Activated T-cell treated with anti-CD3 and anti-CD28 coated beads for 24 hours (primary cell): Measurements from ENCODE around the gene TCERG1L.
"Not testable (repeated sequence)": the region's sequence is repeated elsewhere in the genome, so short reads cannot be mapped to it uniquely, and the experiment has no call there.

Experiments used
- DNase-seq: peaks from one replicate; pipeline ENCODE4 v3.0.0-alpha.2; 2020; ENCODE audit warnings: low read depth

The TCERG1L gene

DNA sequence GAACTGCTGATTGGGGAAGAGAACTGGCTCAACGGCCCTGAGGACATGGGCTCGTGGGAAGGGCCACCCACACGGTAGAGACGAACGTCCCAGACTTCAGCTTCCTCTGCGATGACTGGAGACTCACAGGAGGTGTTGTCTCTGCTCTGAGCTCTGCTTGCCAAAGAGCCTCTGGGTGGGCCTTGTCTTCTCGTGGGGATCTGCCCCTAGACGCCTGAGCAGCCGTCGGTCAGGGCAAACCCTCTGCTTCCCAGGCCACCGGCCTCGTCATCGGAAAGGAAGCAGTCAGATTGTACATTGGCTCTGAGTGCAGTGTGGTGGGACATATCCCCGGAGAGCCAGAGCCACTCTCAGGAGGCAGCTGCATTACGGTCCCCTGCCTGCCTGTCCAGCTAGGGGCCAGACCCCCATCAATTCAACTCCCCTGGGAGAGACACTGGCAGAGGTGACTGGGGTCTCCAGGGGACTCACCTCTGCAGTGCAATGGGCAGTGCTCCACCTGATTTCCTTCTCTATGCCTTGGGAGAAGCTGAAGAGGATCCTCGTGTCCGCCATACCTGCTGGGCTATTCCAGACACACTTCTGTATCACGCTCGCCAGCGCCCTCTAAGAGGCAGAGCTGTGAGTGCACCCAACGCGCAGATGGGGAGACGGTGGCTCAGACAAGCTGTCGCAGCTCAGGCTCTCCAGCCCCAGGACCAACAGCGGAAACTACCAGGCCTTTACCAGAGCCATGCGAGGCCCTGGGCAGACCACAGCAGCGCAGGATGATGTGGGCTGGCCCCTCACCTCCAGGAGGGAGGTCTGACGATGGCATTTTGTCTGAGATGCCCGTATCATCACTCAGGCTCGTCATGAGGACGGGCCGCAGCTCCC lies 227.4 kb downstream of the TCERG1L start:
- no peak for DNase-seq

DNA sequence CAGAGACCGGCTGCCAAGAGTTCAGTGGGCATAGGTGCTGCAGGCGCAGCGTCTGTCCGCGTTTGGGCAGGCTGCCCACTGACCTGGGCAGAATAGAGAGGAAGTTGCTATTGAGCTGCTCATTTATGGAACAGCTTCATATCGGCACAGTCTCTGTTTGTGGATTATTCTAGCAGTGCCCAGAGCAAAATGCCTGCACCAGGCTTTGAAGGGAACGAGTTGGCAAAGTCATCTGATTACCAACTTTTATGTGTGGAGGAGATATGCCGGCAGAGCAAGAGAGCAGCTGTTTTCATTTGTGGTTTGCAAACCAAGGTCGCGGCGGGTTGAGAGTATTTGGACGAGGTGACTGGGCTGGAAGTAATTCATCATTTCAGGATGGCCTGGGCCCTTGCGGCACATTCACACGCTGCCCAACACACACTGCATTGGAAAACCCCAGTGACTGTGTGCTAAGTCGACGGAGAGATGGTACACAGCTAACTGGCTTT lies 228.5 kb downstream of the TCERG1L start:
- DNase-seq: no peak

DNA sequence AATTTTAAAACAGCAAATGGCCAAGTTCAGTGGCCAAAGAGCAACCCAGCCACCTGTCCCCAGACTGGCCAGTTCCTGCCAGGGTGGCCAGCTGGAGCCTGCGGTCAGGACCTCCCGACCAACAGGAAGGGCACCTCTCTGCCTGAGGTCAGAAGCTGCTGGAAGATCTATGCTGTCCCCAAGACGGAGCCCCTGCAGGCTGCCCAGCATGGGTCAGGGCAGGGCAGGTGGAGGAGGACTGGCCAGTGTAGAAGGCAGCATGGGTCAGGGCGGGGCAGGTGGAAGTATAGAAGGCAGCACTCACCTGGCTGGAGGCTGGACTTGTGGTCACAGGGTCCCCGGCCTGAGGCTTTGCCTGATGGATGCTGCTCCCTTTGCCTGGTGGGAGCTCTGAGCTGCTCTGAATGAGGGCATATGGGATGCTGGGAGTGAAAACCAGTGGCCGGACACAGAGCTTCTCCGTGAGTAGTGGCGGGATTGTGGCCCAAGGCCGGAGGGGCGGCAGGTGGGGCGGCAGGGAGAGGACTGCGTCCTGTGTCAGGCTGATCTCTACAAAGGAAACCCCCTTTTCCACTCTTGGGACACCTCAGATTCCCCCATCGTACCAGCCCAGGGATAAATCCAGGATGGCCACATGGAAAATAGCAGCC lies 229.2 kb downstream of the TCERG1L start:
- no peak for DNase-seq

DNA sequence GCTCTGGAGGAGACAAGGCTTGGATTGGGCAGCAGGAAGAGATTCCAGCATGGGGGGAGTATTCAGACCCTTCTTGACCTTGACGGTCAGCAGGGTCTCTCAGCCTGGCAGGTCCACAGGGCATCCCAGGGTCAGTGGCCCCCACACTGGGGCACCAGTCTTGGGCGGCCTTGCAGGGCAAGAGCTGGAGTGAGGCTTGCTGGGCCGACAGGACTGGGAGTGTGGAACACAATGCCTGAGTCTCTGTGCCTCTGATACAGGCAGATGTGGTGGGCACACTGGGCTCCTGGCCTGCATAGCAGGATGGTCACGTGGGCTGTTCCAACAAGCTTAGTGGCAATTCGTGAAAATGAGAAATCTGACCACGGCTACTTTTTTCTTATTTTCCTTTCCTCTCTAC lies 229.7 kb downstream of the TCERG1L start:
- no peak for DNase-seq

DNA sequence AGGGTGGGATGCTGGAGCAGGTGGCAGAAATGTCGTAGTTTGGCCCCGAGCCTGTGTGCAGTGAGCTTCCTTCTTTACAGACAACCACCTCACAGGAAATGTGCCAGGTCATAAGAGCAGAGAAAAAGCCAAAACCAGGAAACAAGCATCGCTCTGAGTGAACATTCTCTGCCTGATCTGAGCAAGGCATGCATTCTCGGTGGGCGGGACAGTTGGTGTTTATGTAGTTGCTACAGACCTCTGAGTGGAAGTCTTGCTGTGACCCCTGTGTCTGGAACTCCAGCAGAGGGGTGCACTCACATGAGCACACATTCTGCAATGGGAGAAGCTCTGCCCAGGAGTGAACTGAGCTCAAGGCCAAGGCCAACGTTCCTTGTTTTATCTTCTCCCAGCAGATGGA lies 230.1 kb downstream of the TCERG1L start:
- no peak for DNase-seq

DNA sequence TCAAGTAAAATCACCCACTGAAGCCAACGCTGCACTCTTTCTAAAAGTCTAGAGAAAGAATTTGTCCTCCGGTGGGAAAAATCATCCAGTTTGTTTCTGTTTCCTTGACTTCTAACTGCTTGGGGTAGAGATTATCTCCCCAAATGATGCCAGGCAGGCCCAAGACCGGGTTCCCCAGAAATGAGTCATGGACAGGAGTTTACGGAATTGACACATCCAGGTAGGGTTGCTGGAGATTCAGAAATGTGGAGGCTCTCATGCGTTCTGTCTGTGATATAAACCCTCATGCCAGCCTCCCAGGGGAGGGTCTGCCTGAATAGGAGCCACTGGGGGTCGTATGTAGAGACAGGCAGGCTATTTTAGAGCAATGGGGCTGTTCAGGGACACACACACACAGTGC lies 230.9 kb downstream of the TCERG1L start:
- no peak for DNase-seq

DNA sequence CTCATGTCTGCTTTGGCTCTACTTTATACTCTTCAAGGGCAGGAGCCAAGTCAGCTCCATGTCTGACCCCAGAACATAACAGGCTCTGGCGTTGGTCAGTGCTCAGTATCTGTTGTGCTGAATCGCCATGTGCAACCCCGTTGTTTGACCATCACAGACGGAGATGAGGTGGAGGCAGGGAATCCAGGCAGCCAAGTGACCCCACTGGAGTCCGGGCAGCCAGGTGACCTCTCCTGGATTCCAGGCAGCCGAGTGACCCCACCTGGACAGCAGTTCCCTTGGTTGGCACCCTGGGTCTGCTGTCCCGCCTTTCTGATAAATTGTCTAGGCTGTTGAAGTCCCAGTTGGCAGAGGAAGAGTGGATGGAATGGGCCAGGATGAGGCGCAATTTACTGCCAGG lies 232.2 kb downstream of the TCERG1L start:
- no peak for DNase-seq

DNA sequence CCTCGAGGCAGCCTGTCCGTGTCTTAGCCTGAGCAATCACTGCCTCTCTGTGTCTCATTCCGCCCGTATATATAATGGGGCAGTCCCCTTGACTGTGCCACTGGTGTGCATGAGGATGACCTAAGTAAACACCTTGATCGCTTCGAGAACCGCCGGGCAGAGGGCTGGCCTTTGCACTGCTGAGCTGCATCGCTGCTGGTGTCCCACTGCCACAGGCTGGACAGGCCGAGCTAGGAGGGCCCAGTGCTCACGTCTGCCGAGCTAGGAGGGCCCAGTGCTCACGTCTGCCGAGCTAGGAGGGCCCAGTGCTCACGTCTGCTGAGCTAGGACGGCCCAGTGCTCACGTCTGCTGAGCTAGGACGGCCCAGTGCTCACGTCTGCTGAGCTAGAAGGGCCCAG lies 232.6 kb downstream of the TCERG1L start:
- not testable (repeated sequence) for DNase-seq

DNA sequence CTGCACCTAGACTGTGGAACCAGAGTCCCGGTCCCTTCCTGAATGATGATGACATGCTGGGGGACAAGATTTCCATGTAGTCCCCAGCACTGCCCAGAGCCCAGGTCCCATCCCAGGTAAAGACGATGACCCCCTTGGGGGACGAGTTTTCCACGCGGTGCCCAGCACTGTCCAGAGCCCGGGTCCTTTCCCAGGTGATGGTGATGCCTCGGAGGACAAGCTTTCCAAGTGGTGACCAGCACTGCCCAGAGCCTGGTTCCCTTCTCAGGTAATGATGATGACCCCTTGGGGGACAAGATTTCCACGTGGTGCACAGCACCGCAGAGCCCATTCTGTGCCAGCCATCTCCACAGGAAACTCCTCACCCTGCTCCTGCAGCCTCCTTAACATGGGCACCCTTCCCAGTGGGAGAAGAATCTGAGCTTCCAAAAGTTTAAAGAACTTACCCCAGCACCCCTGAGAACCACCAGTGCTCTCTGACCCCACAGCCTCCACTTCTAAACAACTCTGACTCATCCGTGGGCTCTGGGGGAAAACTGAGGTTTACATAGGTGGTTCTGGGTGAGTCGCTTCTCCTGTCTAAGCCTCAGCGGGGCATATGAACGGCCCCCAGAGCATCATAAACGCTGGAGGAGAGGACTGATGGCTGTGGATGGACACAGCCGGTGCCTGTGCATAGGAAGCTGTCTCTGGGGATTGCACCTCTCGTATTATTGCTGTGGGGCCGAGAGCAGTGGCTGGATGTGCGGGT lies 233.2 kb downstream of the TCERG1L start:
- DNase-seq: no peak

DNA sequence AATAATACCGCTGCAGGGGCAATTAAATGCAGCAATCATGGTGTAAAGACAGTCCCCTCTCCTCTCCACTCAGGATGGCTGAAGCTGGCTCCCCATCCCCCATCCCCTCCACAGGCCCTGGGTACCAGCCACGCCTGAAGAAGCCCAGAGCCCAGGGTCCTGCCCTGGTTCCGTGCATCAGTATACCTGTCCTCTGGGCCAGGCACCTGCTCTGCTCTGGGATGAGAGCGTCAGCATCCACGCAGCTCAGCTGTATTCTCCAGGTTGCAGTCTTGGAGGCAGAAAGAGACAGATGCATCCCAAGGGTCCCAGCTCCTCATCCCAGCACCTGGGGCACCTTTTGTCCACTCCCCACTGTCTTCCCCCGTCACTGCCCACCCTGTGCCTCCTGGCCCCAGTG lies 233.8 kb downstream of the TCERG1L start:
- no peak for DNase-seq

DNA sequence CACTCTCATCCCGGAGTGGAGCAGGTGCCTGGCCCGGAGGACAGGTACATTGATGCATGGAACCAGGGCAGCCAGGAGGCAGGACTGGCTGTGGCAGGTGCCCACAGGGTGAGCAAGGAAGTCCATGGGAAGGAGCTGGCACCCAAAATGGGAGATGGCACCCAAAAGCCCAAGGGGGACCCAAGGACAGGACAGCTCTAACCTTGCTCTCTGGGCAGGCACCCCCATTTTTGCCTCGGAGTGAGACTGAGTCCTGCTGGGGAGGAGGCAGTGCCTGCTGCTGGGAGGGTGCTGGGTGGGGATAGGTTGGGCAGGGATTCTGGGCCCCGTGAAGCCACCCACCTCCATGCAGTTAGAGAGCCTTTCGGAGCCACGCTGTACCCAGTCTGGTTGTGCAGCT lies 234.5 kb downstream of the TCERG1L start:
- DNase-seq: no peak

DNA sequence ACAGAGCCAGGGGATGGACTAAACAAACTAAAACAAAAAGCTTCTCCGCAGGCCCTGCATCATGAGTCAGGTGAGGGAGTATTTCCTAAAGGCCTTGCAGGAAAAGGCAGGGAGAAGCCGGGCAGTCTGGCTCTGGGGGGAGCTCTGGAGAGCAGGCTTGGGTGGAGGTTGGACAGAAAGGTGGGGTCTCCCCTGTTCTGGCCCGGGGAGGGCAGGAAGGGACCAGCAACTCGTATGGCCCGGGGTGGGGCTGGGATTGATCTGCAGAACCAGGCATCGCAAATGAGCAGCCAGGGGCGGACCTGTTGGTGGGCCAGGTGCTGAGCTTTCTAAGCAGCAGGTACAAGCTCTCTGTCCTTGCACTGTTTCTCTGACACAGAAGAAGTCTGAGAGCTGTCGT lies 235.2 kb downstream of the TCERG1L start:
- DNase-seq: no peak

DNA sequence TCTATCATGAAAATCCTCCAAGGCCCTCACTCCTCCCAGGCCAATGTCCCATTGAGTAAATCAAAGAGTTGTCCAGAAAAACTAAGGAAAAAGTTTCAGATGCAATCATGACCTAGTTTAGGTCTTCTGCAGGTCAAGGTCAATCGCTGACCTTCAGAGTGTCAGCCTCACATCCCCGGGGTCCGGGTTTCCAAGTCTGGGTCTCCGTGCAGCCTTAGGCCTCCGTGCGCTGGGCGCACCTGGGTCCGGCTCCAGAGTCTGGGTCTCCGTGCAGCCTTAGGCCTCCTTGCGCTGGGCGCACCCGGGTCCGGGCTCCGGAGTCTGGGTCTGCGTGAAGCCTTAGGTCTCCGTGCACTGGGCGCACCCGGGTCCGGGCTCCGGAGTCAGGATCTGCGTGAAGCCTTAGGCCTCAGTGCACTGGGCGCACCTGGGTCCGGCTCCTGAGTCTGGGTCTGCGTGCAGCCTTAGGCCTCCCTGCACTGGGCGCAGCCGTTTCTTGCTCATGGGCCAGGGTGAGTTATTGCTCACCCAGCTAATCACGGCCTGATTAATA lies 236.2 kb downstream of the TCERG1L start:
- DNase-seq: no peak

DNA sequence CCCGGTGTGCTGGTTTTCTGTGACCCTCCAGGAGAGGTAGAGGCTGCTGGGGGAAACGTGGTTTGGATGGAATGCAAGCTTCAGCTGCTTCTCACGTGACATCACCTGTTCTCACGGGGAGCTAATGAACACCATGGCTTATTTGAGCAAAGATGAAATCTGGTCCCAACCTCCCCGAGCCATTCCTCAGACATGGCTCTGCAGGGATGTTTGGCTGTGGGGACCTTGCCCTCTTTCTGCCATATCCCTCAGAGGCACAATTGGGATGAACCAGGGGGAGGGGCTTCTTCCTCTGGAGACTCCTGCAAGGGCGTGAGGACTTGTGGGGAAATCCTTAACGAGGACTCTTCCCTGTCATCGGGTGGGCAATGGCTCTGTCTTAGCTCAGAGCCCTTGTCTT lies 236.8 kb downstream of the TCERG1L start:
- no peak for DNase-seq

DNA sequence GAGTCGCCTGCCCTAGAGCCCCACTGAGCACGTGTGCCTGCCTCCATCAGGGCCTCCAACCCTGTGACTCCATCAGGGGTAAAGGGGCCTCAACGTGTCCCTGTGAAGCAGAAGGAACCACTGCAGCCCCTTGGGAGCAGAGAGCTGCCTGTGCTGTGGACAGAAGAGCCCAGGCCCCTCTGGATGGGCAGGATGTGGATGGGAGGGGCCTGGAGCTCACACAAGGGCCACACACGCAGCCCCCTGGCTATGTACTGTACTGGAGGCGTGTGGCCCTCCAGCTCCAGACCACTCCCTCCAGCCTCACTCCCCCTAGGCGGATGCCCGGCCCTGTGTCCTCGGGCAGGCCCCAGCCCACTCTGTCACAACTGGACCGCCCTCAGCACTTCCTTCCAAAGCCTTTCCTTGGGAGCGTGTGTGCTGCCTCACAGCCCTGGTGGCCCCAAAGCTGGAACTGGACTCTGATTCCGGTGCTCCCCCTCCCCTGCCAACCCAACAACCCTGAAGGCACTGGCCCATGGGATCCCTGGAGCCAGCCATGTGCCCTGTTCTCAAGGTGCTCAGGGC lies 238.0 kb downstream of the TCERG1L start:
- DNase-seq: no peak

DNA sequence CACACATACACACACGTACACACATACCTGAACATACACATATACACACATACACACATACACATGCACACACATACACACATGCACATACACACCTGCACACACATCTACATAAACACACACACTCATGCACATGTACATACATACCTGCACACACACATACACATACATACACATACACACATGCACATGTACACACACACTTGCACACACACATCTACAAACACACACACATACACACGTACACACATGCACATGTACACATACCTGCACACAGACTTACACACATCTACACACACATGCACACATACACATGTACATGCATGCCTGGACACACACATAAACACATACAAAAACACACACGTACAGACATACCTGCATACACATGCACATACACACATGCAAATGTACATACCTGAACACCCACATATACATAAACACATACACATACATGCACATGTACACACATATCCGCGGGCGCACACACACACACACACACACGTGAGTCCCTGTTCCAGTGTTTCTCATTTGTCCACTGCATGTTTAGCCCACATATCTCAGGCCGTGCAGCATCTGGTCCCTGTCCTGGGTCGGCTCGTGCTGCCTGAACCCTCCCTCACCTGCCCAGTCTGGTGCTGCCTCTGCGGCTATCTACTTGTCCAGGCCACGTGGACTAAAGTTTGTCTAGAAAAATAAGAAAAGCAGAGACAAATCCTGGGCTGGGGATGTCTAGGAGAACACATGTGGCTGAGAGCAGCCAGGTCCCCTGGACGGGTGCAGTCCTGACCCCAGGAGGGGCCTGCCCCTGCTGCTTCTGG lies 238.7 kb downstream of the TCERG1L start:
- DNase-seq: no peak

DNA sequence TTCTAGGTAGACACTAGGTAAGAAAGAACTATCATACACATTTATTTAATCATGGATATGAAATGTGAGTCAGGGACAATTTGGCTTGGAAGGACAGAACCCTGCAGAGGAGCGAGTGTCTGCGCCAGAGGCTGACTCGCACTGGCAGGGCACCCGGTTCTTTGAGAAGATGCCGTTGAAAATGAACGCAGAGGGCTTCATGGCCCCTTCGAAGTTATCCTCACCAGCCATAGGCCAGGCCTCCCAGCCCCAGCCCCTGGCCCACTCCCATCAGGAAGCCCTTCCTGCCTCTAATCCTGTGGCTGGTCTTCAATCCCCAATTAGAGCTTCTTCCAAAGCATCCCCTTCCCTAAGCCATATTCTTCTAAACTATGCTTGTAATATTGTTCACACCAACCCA lies 239.8 kb downstream of the TCERG1L start:
- no peak for DNase-seq

DNA sequence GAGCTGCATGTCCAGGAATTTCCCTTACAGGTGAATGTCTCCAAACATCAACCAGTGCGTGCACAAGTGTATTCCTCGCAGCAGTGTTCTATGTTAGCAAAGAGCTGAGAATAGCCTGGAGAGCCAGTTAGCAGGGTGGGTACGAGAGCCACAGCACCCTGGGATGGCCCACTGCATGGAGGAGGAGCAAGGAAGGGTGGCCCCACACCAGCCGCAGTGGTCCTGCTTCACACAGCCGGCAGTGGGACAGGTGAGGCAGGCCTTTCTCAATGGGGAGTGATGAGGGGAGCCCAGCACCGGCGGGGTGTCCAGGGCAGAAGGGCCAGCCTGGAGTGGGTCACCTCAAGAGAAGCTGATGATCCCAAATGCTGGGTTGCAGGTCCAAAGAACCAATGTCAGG lies 240.7 kb downstream of the TCERG1L start:
- no peak for DNase-seq

DNA sequence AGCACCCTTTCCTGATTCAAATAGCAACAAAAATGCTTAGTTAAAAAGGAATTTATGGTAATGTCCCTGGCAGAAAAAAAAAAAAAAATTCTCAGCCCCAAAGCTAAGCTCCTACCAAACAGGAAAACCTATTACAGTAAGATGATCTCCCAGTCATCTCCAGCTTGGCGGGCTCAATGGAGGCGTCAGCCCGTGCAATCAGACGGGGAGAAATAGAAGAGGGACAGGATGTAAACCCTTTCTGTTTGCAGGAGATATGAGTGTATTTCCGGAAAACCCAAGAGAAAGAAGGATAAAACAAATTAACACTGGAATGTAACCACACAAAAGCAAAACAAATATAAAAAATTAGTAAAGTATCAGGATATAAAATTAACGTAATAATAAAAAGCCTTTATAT lies 242.8 kb downstream of the TCERG1L start:
- DNase-seq: no peak

DNA sequence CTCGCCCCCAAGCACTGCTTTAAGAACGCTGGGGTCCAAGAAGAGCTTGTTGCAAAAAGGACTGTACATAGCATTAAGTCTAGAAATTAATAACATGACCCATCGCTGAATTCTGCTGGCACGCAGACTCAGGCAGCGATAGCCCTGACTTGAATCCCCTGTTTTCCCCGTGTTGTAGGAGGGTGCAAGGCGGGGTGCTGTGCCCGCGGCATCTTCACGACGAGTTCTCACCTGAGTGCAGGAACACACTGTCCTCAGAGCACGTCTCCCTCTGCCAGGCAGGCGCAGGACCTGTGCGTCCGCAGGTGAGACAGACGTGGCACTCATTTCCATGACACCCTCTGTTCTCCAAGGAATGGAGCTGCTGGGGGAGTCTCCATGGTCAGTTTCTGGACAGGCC lies 243.2 kb downstream of the TCERG1L start:
- no peak for DNase-seq

DNA sequence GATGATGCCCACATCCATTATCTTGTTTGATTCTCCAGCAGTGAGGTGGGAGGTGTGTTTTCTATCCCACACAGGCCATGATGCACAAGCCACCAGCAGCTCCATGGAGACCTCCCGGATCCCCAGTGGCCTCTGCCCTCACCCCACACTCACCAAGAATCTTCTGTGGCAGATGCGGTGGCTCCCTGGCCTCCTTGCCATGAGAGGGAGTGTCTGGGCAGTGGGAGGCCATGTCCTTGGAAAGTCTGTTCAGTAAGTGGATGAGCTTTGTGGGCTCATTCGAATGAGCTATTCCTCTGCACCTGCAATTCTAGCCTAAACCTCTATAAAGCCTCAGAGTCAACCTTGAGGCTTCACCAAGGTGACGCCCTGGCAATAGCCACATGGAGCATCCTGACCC lies 243.8 kb downstream of the TCERG1L start:
- no peak for DNase-seq
